CD4-positive, alpha-beta T cell treated with Interleukin-1 beta for 1 hour (primary cell): ENCODE results near the gene GJB3.
"Not testable (repeated sequence)": the region's sequence is repeated elsewhere in the genome, so short reads cannot be mapped to it uniquely, and the experiment has no call there.

Source experiments
- DNase-seq, 2 donors: peaks; one replicate each; pipeline ENCODE4 v3.0.0-alpha.2; 2020 to 2022

Gene GJB3

GRCh38 chr1:34761176-34761761, 19.7 kb upstream of the GJB3 start:
- no peak for DNase-seq

- no peak for DNase-seq
These were observed 19.2 kb upstream of the GJB3 start for GRCh38 chr1:34761776-34762307.

DNA sequence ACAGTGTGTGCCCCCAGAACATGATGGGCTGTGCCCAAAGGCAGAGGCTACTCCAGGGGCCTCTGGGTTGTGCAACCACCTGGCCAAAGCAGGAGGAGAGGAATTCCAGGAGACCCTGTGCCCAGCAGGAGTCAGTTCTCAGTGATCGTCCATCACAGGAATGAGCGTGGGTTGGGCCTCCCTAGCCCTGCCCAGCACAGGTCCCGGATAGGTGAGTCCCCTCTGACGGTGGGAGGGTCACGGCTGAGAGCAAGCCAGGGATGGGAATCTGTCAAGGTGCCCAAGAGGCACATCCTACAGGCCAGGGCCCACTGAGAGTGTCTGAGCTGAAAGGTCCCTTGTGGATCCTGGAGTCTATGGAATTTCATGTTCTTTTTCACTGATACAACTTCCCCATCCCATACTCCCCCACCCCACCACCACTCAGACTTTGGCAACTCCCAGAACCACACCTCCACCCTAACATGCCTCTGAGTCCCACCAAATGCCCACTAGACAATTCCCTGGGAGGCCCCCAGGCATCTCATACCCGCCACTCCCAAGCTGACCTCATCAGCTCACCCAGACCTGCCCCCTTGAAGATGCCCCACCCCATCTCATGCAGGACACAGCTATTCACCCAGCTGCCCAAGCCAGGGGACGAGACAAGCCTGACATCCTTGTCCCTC, 18.4 kb upstream of the GJB3 start:
- no peak for DNase-seq

DNA sequence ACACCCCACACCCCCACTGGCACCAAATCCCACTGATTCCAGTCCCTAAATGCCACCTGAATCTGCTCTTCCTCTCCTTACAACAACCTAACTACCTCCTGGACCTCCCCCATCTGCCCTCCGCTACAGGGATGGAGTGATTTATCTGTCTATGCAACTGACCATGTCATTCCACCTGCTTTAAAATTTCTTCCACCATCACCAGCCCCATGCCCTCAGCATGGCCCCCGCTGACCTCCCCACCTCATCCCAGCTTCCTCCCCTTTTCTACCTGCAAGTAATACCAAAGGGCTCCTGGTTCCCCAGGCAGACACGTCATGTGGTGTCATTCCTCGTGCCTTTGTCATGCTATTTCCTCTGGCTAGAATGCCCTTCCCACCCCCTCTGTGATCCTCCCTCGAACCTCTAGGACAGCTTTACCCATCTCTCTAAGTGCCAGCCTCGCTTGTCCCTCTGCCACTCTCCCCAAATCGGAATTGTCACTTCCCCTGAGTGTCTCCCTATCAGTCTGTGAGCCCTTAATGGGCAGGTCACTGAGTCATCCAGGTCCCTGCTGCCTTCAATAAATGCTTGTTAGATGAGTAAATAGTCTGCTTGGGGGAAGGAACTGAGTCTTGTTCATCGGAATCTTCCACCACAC, 17.8 kb upstream of the GJB3 start:
- DNase-seq, result no peak

DNA sequence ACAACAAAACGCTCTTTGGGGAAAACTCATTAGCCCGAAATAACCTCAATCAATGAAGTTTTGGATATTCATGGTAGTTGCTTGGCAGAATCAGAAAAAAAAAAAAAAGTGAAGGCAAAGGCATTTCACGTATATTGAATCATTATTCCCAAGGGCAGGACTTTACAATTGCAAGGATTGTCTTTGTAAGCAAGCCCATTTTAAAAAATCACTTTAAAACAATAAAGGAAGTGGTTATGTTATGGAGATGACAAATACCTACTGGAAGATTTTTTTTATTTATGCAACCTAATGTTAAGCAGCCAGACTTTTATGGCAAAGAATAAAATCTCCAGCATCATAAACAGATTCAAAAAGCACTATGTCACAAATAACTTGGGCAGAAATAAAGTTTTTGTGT, 12.2 kb upstream of the GJB3 start:
- no peak for DNase-seq

- no peak for DNase-seq
These were observed 10.0 kb upstream of the GJB3 start for GRCh38 chr1:34770891-34771504.

GRCh38 chr1:34771573-34772371, 9.2 kb upstream of the GJB3 start:
- DNase-seq, result no peak

GRCh38 chr1:34773114-34773513, 7.9 kb upstream of the GJB3 start:
- DNase-seq, result not testable (repeated sequence)

- no peak for DNase-seq
These were observed 6.1 kb upstream of the GJB3 start for GRCh38 chr1:34774957-34775356.

DNA sequence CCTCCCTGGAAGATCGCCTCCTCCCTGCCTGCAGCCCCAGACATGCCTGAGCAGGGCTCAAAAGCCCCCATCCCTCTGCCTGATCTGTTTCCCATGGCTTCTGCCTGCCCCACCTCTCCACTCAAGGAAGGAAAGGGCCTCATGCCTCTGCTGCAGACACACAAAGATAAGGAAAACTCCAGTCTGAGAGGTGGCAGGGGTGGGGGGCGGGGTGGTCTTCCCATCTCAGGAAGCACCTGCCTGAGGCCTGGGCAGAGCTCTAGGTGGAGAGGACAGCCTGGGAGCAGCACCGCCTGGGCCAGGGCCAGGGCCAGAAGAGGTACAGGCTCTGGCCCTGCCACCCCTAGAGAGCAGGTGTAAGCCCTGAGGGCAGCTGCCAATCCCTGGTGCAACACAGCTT, 4.1 kb upstream of the GJB3 start:
- no peak for DNase-seq

DNA sequence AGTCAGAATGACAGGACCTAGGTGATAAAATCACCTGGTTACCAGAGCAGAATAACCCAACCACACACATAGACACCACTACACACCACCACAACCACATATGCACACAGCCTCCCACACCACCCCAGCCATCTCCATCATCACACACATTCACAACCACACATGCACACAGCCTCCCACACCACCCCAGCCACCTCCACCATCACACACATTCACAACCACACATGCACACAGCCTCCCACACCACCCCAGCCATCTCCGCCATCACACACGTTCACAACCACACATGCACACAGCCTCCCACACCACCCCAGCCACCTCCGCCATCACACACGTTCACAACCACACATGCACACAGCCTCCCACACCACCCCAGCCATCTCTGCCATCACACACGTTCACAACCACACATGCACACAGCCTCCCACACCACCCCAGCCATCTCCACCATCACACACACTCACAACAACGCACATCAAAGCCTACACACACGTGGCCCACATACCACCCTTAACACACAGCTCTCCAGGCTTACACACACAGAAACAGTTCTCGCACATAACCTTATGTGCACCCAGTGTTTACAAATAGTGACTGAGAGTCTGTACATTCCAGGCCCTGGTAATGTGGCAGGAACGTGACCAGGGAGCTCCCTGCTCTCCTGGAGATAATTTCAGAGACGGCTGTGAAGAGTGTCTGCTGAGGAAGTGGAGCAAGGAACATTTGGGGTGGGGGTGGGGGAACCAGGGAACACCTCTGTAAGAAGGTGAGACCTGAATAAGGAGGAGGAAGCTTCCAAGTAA, 3.3 kb upstream of the GJB3 start:
- DNase-seq, result no peak

DNA sequence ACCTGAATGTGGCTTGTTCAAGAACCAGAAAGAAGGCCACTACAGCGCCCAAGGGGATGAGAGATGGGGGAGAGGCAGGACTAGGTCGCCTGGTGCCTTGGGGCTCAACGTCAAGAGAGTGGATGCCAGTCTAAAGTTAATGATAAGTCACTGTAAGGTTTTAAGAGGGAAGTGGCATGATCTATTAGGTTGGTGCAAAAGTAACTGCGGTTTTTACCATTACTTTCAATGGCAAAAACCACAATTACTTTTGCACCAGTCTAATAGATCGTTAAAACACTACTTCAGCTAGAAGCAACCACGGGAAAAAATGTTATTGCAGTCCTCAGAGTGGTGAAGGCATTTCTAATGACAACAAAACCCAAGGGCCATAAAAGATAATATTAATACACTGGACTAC, 2.6 kb upstream of the GJB3 start:
- DNase-seq, result no peak

- no peak for DNase-seq
These were observed 2.0 kb upstream of the GJB3 start for GRCh38 chr1:34779005-34779404.

DNA sequence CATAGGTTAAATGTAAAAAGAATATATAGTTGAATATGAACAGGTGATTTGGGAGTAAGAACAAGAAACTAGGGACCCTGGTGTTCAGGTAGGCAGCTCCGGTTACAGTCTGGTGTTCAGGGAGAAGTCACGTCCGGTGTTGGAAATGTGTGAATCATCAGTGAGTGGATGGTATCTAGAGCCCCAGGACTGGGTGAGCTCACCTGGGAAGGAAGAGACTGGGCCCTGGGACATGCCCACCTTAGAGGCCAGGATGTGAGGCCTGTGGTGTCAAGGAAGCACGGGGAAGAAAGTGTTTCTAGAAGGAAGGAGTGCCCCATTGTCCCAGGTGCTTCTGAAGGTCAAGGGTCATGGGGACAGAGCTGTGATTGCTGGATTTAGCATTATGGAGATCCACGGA, 1.5 kb upstream of the GJB3 start:
- DNase-seq, result no peak

- DNase-seq, result no peak
These were observed 1.1 kb upstream of the GJB3 start for GRCh38 chr1:34779962-34780361.

DNA sequence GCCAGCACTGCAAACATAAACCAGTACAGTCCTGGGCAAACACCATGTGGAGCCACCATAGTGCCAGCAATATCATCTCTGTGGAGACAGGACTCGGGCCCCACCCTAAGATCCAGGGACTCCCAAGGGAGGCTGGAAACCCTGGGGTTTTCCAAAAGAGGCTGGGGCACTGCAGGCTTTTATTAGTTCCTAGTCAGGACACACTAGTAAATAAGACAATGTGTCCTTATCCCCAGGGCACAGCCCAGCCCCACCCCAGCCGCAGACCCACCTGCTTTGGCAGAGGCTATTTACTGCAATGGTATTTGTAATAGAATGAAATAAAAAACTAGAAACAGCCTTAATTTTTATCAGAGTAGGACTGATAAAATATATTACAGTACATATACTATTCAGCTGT, 486 bp upstream of the GJB3 start:
- no peak for DNase-seq

- DNase-seq, result no peak
These were observed 904 bp downstream of the GJB3 start for GRCh38 chr1:34781844-34782391.

- DNase-seq, result no peak
These were observed 3.8 kb downstream of the GJB3 start for GRCh38 chr1:34784751-34785221.

GRCh38 chr1:34785231-34785874, 4.3 kb downstream of the GJB3 start:
- DNase-seq, result no peak

DNA sequence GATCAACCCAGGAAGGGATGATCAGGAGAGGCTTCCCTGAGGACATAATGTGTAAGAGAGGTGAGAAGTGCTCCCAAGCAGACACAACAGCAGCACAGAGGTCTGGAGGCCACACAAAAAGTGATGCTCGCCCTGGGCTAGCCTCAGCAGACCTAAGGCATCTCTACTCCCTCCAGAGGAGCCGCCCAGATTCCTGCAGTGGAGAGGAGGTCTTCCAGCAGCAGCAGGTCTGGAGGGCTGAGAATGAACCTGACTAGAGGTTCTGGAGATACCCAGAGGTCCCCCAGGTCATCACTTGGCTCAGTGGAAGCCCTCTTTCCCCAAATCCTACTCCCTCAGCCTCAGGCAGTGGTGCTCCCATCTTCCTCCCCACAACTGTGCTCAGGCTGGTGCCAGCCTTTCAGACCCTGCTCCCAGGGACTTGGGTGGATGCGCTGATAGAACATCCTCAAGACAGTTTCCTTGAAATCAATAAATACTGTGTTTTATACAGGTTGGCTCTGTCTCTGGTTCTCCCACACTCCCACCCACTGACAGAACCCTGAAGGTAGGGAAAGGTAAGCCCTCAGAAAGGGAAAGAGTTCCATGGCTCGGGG, 5.0 kb downstream of the GJB3 start:
- no peak for DNase-seq
